OCI-LY1 (cell line): Measurements from ENCODE around the gene SLC45A1.
A peak's percentile ranks its signal among the peaks of the same experiment; 100 is the strongest.

Experiments used
- H2AFZ ChIP-seq: fragments of 200-600 bp; sonication (generic), shearing (Covaris generic); 2 replicates; pipeline ENCODE4 v1.6.0; 2014; ENCODE audit warnings: antibody characterized with exemption, mild to moderate bottlenecking, low read length
- H3F3A ChIP-seq: fragments of 200-600 bp; sonication (generic), shearing (Covaris generic); 2 replicates; pipeline ENCODE4 v1.6.0; 2014; ENCODE audit warnings: mild to moderate bottlenecking, antibody characterized with exemption, low read length, moderate library complexity; ENCODE audit not compliant: insufficient read depth
- H3K27ac ChIP-seq: fragments of 200-600 bp; sonication (generic); 2 replicates; pipeline ENCODE4 v1.5.1; 2014; ENCODE audit warnings: low read length, mixed run types, mild to moderate bottlenecking, low read depth; ENCODE audit not compliant: poor library complexity, severe bottlenecking
- H3K27me3 ChIP-seq: fragments of 200-600 bp; sonication (generic); 2 replicates; pipeline ENCODE4 v1.6.0; 2014; ENCODE audit warnings: antibody characterized with exemption, mild to moderate bottlenecking, low read length, moderate library complexity; ENCODE audit not compliant: insufficient read depth
- H3K36me3 ChIP-seq: fragments of 200-600 bp; sonication (generic); 2 replicates; pipeline ENCODE4 v1.6.1; 2014; ENCODE audit warnings: mild to moderate bottlenecking, antibody characterized with exemption, low read length, moderate library complexity, mixed read lengths; ENCODE audit not compliant: insufficient read depth
- H3K4me1 ChIP-seq: fragments of 200-600 bp; sonication (generic); 2 replicates; pipeline ENCODE4 v1.5.1; 2014; ENCODE audit warnings: mild to moderate bottlenecking, low read length, moderate library complexity; ENCODE audit not compliant: insufficient read depth, severe bottlenecking
- H3K4me2 ChIP-seq: fragments of 200-600 bp; sonication (generic), shearing (Covaris generic); 2 replicates; pipeline ENCODE4 v1.6.1; 2014; ENCODE audit warnings: low read length
- H3K4me3 ChIP-seq: fragments of 200-600 bp; sonication (generic); 2 replicates; pipeline ENCODE4 v1.5.1; 2014; ENCODE audit warnings: low read length, low read depth, mild to moderate bottlenecking, mixed read lengths; ENCODE audit not compliant: poor library complexity, severe bottlenecking
- H3K79me2 ChIP-seq: fragments of 200-600 bp; shearing (Covaris generic); 2 replicates; pipeline ENCODE4 v1.6.1; 2016; ENCODE audit warnings: mixed run types, low read length, mixed read lengths; ENCODE audit not compliant: insufficient read depth
- H3K9ac ChIP-seq: fragments of 200-600 bp; sonication (generic), shearing (Covaris generic); 2 replicates; pipeline ENCODE4 v1.6.1; 2014; ENCODE audit warnings: mild to moderate bottlenecking, low read length, mixed read lengths
- H3K9me2 ChIP-seq: fragments of 200-600 bp; sonication (generic), shearing (Covaris generic); 2 replicates; pipeline ENCODE4 v1.6.1; 2014; ENCODE audit warnings: low read depth, mild to moderate bottlenecking, low read length, mixed read lengths
- H3K9me3 ChIP-seq: fragments of 200-600 bp; shearing (Covaris generic); 2 replicates; pipeline ENCODE4 v1.6.1; 2014; ENCODE audit warnings: low read length, mixed read lengths
- H4K20me1 ChIP-seq: fragments of 200-600 bp; sonication (generic), shearing (Covaris generic); 2 replicates; pipeline ENCODE4 v1.6.0; 2016; ENCODE audit warnings: mild to moderate bottlenecking, low read length; ENCODE audit not compliant: insufficient read depth
- CTCF ChIP-seq: fragments of 200-600 bp; sonication (generic), shearing (Covaris generic); IDR thresholded peaks from 2 replicates; pipeline ENCODE4 v1.5.1; 2017; ENCODE audit warnings: mild to moderate bottlenecking, antibody characterized with exemption, low read length, moderate library complexity, mixed read lengths
- EZH2 ChIP-seq: fragments of 200-600 bp; sonication (generic), shearing (Covaris generic); IDR thresholded peaks from 2 replicates; pipeline ENCODE4 v1.8.0; 2017; ENCODE audit warnings: borderline replicate concordance, mixed run types, mild to moderate bottlenecking, antibody characterized with exemption, low read length, moderate library complexity, mixed read lengths

Gene SLC45A1

GRCh38 chr1:8365661-8366362 lies 47.9 kb downstream of the SLC45A1 start:
- no peaks in the 10 kb centered on the region for H3K9me3 ChIP-seq
- H3K27me3 ChIP-seq = no peaks in the 10 kb centered on the region
- no peaks in the 10 kb centered on the region for H4K20me1 ChIP-seq
- no peak overlapping the region for H3K9ac ChIP-seq
- no peak overlapping the region for H3K4me2 ChIP-seq
- H3F3A ChIP-seq = no peaks in the 10 kb centered on the region
- H3K36me3 ChIP-seq = peaks cover 90% of the 10 kb centered on the region
- H3K9me2 ChIP-seq = no peaks in the 10 kb centered on the region
- H3K79me2 ChIP-seq = peaks cover 29% of the 10 kb centered on the region
- TF ChIP-seq EZH2 (no peak), CTCF (no peak)
- H3K4me1 ChIP-seq = peaks cover 18% of the 10 kb centered on the region
- H3K27ac ChIP-seq = peak overlapping the region; percentile 72
- H2AFZ ChIP-seq = no peak overlapping the region
- H3K4me3 ChIP-seq = no peak overlapping the region

GRCh38 chr1:8367571-8368194 lies 49.8 kb downstream of the SLC45A1 start:
- Histone ChIP-seq H3K4me1 (peaks cover 18% of the 10 kb centered on the region), H4K20me1 (no peaks in the 10 kb centered on the region), H3K36me3 (peaks cover 90% of the 10 kb centered on the region), H3K9ac (no peak overlapping the region), H3F3A (no peaks in the 10 kb centered on the region), H3K27me3 (no peaks in the 10 kb centered on the region), H2AFZ (no peak overlapping the region), H3K27ac (peak overlapping the region; percentile 72), H3K9me2 (no peaks in the 10 kb centered on the region), H3K79me2 (peaks cover 43% of the 10 kb centered on the region), H3K9me3 (no peaks in the 10 kb centered on the region), H3K4me3 (no peak overlapping the region), H3K4me2 (no peak overlapping the region)
- TF ChIP-seq CTCF (no peak), EZH2 (no peak)

GRCh38 chr1:8368956-8369639 lies 51.2 kb downstream of the SLC45A1 start:
- Histone ChIP-seq H3K4me1 (peaks cover 18% of the 10 kb centered on the region), H2AFZ (no peak overlapping the region), H3K27ac (no peak overlapping the region), H3K27me3 (no peaks in the 10 kb centered on the region), H3F3A (no peaks in the 10 kb centered on the region), H3K36me3 (peaks cover 89% of the 10 kb centered on the region), H3K4me2 (no peak overlapping the region), H3K9me3 (no peaks in the 10 kb centered on the region), H3K4me3 (no peak overlapping the region), H3K79me2 (peaks cover 56% of the 10 kb centered on the region), H3K9ac (no peak overlapping the region), H3K9me2 (no peaks in the 10 kb centered on the region), H4K20me1 (no peaks in the 10 kb centered on the region)
- TF ChIP-seq CTCF (no peak), EZH2 (no peak)
